GM10248 (cell line): Measurements from ENCODE around the gene RBM26.

Source experiments
- CTCF ChIA-PET: fragments of 300-600 bp; sonication (Branson Sonifier 250); formaldehyde crosslinking; extraction: SDS; loops from one replicate; lab custom pipeline; 2021; ENCODE audit warnings: antibody characterized with exemption; lab: Yijun Ruan, JAX
- POLR2A ChIA-PET: fragments of 350-650 bp; sonication (Branson Sonifier 250); formaldehyde crosslinking; extraction: SDS; loops from one replicate; lab custom pipeline; 2020; ENCODE audit warnings: antibody characterized with exemption; lab: Yijun Ruan, JAX
- DNase-seq: peaks from one replicate; pipeline ENCODE4 v3.0.0; 2012; ENCODE audit errors: extremely low spot score
- TF ChIP-seq, protein P1 (sequence below): IDR thresholded peaks from 2 replicates; pipeline ENCODE4 v1.5.1; 2012; ENCODE audit warnings: mild to moderate bottlenecking, low read depth; ENCODE audit errors: extremely low read depth, missing control alignments, control extremely low read depth

RBM26 gene

DNA sequence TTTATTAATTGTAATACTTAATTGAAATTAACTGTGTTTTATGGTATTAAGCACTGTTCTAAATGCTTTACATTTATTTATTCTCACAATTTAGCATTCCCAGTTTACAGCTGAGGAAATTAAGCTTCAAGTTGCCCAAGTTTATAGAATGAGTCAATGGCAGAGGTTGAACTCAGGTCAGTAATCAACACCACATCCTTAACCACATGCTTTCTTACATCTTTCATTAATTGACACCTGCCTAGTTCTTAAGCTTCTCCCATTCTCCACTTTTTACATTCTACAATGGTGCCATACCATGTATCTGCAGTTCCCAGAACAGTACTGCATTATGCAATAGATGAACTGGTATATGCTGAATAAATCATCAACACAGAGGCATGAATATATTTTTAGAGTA is 11.7 kb upstream of the RBM26 start:
- POLR2A ChIA-PET, result no interaction called here
- CTCF ChIA-PET, result interaction anchor here (2.8 to 5.6 kb wide), 4 partner anchors 26 to 126 kb away, joined by 6 to 29 read pairs (median 16); no protein-coding TSS in a partner anchor

DNA sequence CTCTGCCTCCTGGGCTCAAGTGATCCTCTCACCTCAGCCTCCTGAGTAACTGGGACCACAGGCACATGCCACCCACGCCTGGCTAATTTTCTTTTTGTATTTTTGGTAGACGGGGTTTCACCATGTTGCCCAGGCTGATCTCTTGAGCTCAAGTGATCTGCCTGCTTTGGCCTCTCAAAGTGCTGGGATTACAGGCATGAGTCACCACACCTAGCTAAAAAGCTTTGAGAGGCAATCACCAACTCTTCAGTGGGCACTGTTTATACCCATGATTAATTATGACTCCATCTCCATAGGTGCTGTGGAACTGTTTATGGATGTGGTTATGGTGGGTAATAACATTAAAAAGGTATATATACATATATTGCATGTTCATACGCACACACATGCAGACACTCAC is 7.5 kb upstream of the RBM26 start:
- ChIA-PET POLR2A (interaction anchor here (0.6 kb wide), 1 partner anchor 12 kb away, joined by 3 read pairs; no protein-coding TSS in a partner anchor), CTCF (interaction anchor here (1.0 to 5.6 kb wide), 4 partner anchors 10 to 127 kb away, joined by 3 to 29 read pairs (median 7); no protein-coding TSS in a partner anchor)
- DNase-seq, result no peak
- TF ChIP-seq, protein P1, sequence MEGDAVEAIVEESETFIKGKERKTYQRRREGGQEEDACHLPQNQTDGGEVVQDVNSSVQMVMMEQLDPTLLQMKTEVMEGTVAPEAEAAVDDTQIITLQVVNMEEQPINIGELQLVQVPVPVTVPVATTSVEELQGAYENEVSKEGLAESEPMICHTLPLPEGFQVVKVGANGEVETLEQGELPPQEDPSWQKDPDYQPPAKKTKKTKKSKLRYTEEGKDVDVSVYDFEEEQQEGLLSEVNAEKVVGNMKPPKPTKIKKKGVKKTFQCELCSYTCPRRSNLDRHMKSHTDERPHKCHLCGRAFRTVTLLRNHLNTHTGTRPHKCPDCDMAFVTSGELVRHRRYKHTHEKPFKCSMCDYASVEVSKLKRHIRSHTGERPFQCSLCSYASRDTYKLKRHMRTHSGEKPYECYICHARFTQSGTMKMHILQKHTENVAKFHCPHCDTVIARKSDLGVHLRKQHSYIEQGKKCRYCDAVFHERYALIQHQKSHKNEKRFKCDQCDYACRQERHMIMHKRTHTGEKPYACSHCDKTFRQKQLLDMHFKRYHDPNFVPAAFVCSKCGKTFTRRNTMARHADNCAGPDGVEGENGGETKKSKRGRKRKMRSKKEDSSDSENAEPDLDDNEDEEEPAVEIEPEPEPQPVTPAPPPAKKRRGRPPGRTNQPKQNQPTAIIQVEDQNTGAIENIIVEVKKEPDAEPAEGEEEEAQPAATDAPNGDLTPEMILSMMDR, result no peak

More for the DNA sequence above, 11.7 kb upstream of the RBM26 start:
- DNase-seq, result no peak
- TF ChIP-seq, protein P1, result no peak

GRCh38 chr13:79409828-79410227 is 3.8 kb upstream of the RBM26 start:
- TF ChIP-seq, protein P1, result no peak
- DNase-seq, result no peak
- ChIA-PET CTCF (interaction anchor here (0.8 to 3.8 kb wide), 9 partner anchors 10 to 131 kb away, joined by 3 to 27 read pairs (median 5); no protein-coding TSS in a partner anchor), POLR2A (interaction anchor here (1.4 kb wide), 1 partner anchor 12 kb away, joined by 3 read pairs; no protein-coding TSS in a partner anchor)

GRCh38 chr13:79407349-79407979 is 1.4 kb upstream of the RBM26 start:
- TF ChIP-seq, protein P1, result no peak
- ChIA-PET CTCF (interaction anchor here (1.1 to 6.7 kb wide), 5 partner anchors 12 to 136 kb away, joined by 3 to 53 read pairs (median 12); no protein-coding TSS in a partner anchor), POLR2A (no interaction called here)
- no peak for DNase-seq

DNA sequence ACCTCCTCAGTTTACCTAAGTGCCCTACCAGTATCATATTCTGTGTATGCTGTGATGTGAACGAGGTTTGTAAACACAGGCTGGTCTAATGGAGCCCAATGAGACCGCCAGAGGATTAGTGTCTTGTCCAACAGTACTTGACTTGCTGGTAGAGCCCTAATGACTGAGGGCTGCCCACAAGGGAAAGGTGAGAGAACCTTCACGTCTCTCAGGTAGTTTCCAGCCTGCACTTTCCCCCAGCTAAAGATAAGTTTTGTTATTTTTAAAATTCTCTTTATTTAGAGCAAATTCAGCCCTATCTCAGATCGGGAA is 498 bp upstream of the RBM26 start:
- TF ChIP-seq, protein P1, result no peak
- ChIA-PET CTCF (interaction anchor here (1.1 to 6.7 kb wide), 6 partner anchors 13 to 137 kb away, joined by 3 to 53 read pairs (median 8); no protein-coding TSS in a partner anchor), POLR2A (interaction anchor here (0.7 to 1.4 kb wide), 2 partner anchors 13 to 218 kb away, joined by 3 to 4 read pairs; no protein-coding TSS in a partner anchor)
- no peak for DNase-seq

- DNase-seq, result no peak
- ChIA-PET CTCF (interaction anchor here (1.1 to 6.7 kb wide), 7 partner anchors 9 to 167 kb away, joined by 3 to 53 read pairs (median 4); no protein-coding TSS in a partner anchor), POLR2A (interaction anchor here (1.4 kb wide), 1 partner anchor 12 kb away, joined by 4 read pairs; no protein-coding TSS in a partner anchor)
- TF ChIP-seq, protein P1, result no peak
Observed at GRCh38 chr13:79405501-79405830, 589 bp downstream of the RBM26 start.
